ENCODE measurements around the gene GYPA.
A peak's percentile ranks its signal among the peaks of the same experiment; 100 is the strongest.
"Not testable (repeated sequence)": the region's sequence is repeated elsewhere in the genome, so short reads cannot be mapped to it uniquely, and the experiment has no call there.

Gene GYPA

GRCh38 chr4:144140594-144141295 is at the start of gene GYPA:
TSS of gene GYPA (minus strand) at chr4:144140718. CDS start at chr4:144140635, 83 bp downstream.
- H3K9me3 Mint-ChIP-seq; ATAC-seq; DNase-seq (ENCODE audit: low spot score in 2 of 2); H3K36me3 Mint-ChIP-seq; H3K4me3 Mint-ChIP-seq; H3K27ac Mint-ChIP-seq; H3K4me1 Mint-ChIP-seq: not testable (repeated sequence)

GRCh38 chr4:144190009-144190408 is 49.5 kb upstream of the GYPA start:
- no peak for DNase-seq (ENCODE audit: low spot score in 2 of 2)
- Mint-ChIP-seq H3K36me3 (no peaks in the 10 kb centered on the region), H3K9me3 (no peaks in the 10 kb centered on the region), H3K27ac (no peak overlapping the region), H3K4me1 (no peaks in the 10 kb centered on the region), H3K4me3 (no peak overlapping the region)
- ATAC-seq: no peak

GRCh38 chr4:144189121-144189520 is 48.6 kb upstream of the GYPA start:
- no peak overlapping the region for H3K4me3 Mint-ChIP-seq
- ATAC-seq: no peak
- H3K9me3 Mint-ChIP-seq: no peaks in the 10 kb centered on the region
- H3K4me1 Mint-ChIP-seq: no peaks in the 10 kb centered on the region
- DNase-seq (ENCODE audit: low spot score in 2 of 2): no peak
- no peak overlapping the region for H3K27ac Mint-ChIP-seq
- no peaks in the 10 kb centered on the region for H3K36me3 Mint-ChIP-seq

GRCh38 chr4:144185086-144185485 is 44.6 kb upstream of the GYPA start:
- ATAC-seq (no peak), DNase-seq (ENCODE audit: low spot score in 2 of 2) (no peak)
- no peak overlapping the region for H3K4me3 Mint-ChIP-seq
- no peaks in the 10 kb centered on the region for H3K4me1 Mint-ChIP-seq
- no peaks in the 10 kb centered on the region for H3K9me3 Mint-ChIP-seq
- H3K36me3 Mint-ChIP-seq: no peaks in the 10 kb centered on the region
- no peak overlapping the region for H3K27ac Mint-ChIP-seq

GRCh38 chr4:144183165-144183564 is 42.6 kb upstream of the GYPA start:
- DNase-seq (ENCODE audit: low spot score in 2 of 2): no peak
- H3K27ac Mint-ChIP-seq: no peak overlapping the region

GRCh38 chr4:144181391-144181790 is 40.9 kb upstream of the GYPA start:
- no peak overlapping the region for H3K4me3 Mint-ChIP-seq
- H3K9me3 Mint-ChIP-seq: no peaks in the 10 kb centered on the region
- no peak overlapping the region for H3K27ac Mint-ChIP-seq

More at GRCh38 chr4:144183165-144183564, 42.6 kb upstream of the GYPA start:
- H3K36me3 Mint-ChIP-seq: no peaks in the 10 kb centered on the region
- no peaks in the 10 kb centered on the region for H3K9me3 Mint-ChIP-seq
- H3K4me3 Mint-ChIP-seq: no peak overlapping the region
- peaks cover 7% of the 10 kb centered on the region for H3K4me1 Mint-ChIP-seq
- ATAC-seq: no peak

GRCh38 chr4:144179152-144179739 is 38.7 kb upstream of the GYPA start:
- H3K4me3 Mint-ChIP-seq: no peak overlapping the region
- H3K36me3 Mint-ChIP-seq: no peaks in the 10 kb centered on the region
- H3K27ac Mint-ChIP-seq: no peak overlapping the region
- DNase-seq (ENCODE audit: low spot score in 2 of 2): no peak
- peaks cover 14% of the 10 kb centered on the region for H3K4me1 Mint-ChIP-seq
- no peaks in the 10 kb centered on the region for H3K9me3 Mint-ChIP-seq
- ATAC-seq: peak; percentile 55

More at GRCh38 chr4:144181391-144181790, 40.9 kb upstream of the GYPA start:
- no peaks in the 10 kb centered on the region for H3K36me3 Mint-ChIP-seq
- DNase-seq (ENCODE audit: low spot score in 2 of 2) (no peak), ATAC-seq (no peak)
- H3K4me1 Mint-ChIP-seq: peaks cover 7% of the 10 kb centered on the region

- no peak for DNase-seq (ENCODE audit: low spot score in 2 of 2)
- Mint-ChIP-seq H3K4me3 (no peak overlapping the region), H3K9me3 (no peaks in the 10 kb centered on the region), H3K27ac (no peak overlapping the region), H3K36me3 (no peaks in the 10 kb centered on the region), H3K4me1 (peaks cover 14% of the 10 kb centered on the region)
- ATAC-seq: no peak
Observed at GRCh38 chr4:144178414-144178813, 37.9 kb upstream of the GYPA start.

- Mint-ChIP-seq H3K36me3 (no peaks in the 10 kb centered on the region), H3K4me1 (peaks cover 14% of the 10 kb centered on the region), H3K9me3 (no peaks in the 10 kb centered on the region), H3K4me3 (no peak overlapping the region), H3K27ac (no peak overlapping the region)
- ATAC-seq: no peak
- no peak for DNase-seq (ENCODE audit: low spot score in 2 of 2)
Observed at GRCh38 chr4:144176476-144176875, 36.0 kb upstream of the GYPA start.

- Mint-ChIP-seq H3K9me3 (no peaks in the 10 kb centered on the region), H3K4me1 (peaks cover 13% of the 10 kb centered on the region), H3K36me3 (no peaks in the 10 kb centered on the region), H3K27ac (no peak overlapping the region), H3K4me3 (no peak overlapping the region)
- ATAC-seq (peak; percentile 88), DNase-seq (ENCODE audit: low spot score in 2 of 2) (no peak)
Observed at GRCh38 chr4:144174401-144175067, 34.0 kb upstream of the GYPA start.

- Mint-ChIP-seq H3K9me3 (no peaks in the 10 kb centered on the region), H3K4me3 (no peak overlapping the region), H3K4me1 (peaks cover 7% of the 10 kb centered on the region), H3K27ac (no peak overlapping the region), H3K36me3 (no peaks in the 10 kb centered on the region)
- ATAC-seq (no peak), DNase-seq (ENCODE audit: low spot score in 2 of 2) (no peak)
Observed at GRCh38 chr4:144171697-144172096, 31.2 kb upstream of the GYPA start.

GRCh38 chr4:144169211-144169610 is 28.7 kb upstream of the GYPA start:
- no peak overlapping the region for H3K27ac Mint-ChIP-seq
- no peak overlapping the region for H3K4me3 Mint-ChIP-seq
- no peaks in the 10 kb centered on the region for H3K4me1 Mint-ChIP-seq
- ATAC-seq (no peak), DNase-seq (ENCODE audit: low spot score in 2 of 2) (no peak)
- H3K9me3 Mint-ChIP-seq: no peaks in the 10 kb centered on the region
- no peaks in the 10 kb centered on the region for H3K36me3 Mint-ChIP-seq

GRCh38 chr4:144154044-144154443 is 13.5 kb upstream of the GYPA start:
- Mint-ChIP-seq H3K27ac (no peak overlapping the region), H3K36me3 (no peaks in the 10 kb centered on the region), H3K9me3 (peaks cover 2% of the 10 kb centered on the region), H3K4me1 (no peaks in the 10 kb centered on the region), H3K4me3 (no peak overlapping the region)
- no peak for ATAC-seq
- no peak for DNase-seq (ENCODE audit: low spot score in 2 of 2)

- not testable (repeated sequence) for DNase-seq (ENCODE audit: low spot score in 2 of 2); H3K4me3 Mint-ChIP-seq; ATAC-seq; H3K36me3 Mint-ChIP-seq; H3K27ac Mint-ChIP-seq; H3K9me3 Mint-ChIP-seq; H3K4me1 Mint-ChIP-seq
Observed at GRCh38 chr4:144142690-144143326, 2.3 kb upstream of the GYPA start.

GRCh38 chr4:144141493-144141892 is 975 bp upstream of the GYPA start:
- Mint-ChIP-seq H3K36me3 (no peaks in the 10 kb centered on the region), H3K4me1 (no peaks in the 10 kb centered on the region), H3K4me3 (no peak overlapping the region), H3K27ac (no peak overlapping the region), H3K9me3 (no peaks in the 10 kb centered on the region)
- DNase-seq (ENCODE audit: low spot score in 2 of 2) (no peak), ATAC-seq (no peak)

All from stimulated activated effector memory CD8-positive, alpha-beta T cell treated with anti-CD3 and anti-CD28 coated beads, Interleukin-12 subunit alpha, Interleukin-12 subunit beta, amount 100 ng/mL, for 72 hours (primary cell).